B cell (primary cell): Measurements from ENCODE around the gene PTER. TPM values are rescaled to one million over a fixed set of nuclear protein-coding genes. Genes with fewer than 3 reads are reported as not detected.

Experiments
- ATAC-seq: fragments of 200-7000 bp; cut with Tn5 transposase; one replicate; pipeline ENCODE4 v1.10.0; 2021; ENCODE audit warnings: low read depth, mild to moderate bottlenecking, moderate number of reproducible peaks, moderate library complexity
- CTCF ChIA-PET: fragments of 350-600 bp; sonication (Branson Sonifier 250); formaldehyde crosslinking; loops from one replicate; lab custom pipeline; 2021; ENCODE audit warnings: antibody characterized with exemption, inconsistent platforms; lab: Charles Lee
- POLR2A ChIA-PET: fragments of 350-600 bp; sonication (Branson Sonifier 250); formaldehyde crosslinking; loops from one replicate; lab custom pipeline; 2021; ENCODE audit warnings: antibody characterized with exemption; lab: Charles Lee
- DNase-seq: peaks from one replicate; pipeline ENCODE4 v3.0.0; 2013
- H2AFZ ChIP-seq: 2 replicates; pipeline ENCODE4 v1.6.1; 2012; ENCODE audit warnings: mild to moderate bottlenecking, low read depth, low read length; ENCODE audit not compliant: insufficient read depth, poor library complexity, severe bottlenecking
- H3K27ac ChIP-seq, 2 donors: 1 replicate in 1 of 2; 2 replicates in 1 of 2; pipeline ENCODE4 v1.5.1; 2012 to 2013; ENCODE audit warnings: low read length in 2 of 2, mild to moderate bottlenecking in 2 of 2, moderate library complexity in 1 of 2
- H3K27me3 ChIP-seq, 4 experiments: fragments of 200-600 bp in 1 of 4; sonication (generic) in 1 of 4; replicated peaks in 1 of 4; 1 replicate in 2 of 4; 2 replicates in 2 of 4; pipeline versions ENCODE4 v1.6.1 to v1.7.0; 2013 to 2016; ENCODE audit warnings: low read length in 3 of 4, mild to moderate bottlenecking in 2 of 4, mixed read lengths in 1 of 4, moderate library complexity in 1 of 4; ENCODE audit not compliant: insufficient read depth in 4 of 4, control insufficient read depth in 3 of 4; ENCODE audit errors: control extremely low read depth in 1 of 4
- H3K36me3 ChIP-seq, 2 experiments: replicated peaks in 1 of 2; 1 replicate in 1 of 2; 2 replicates in 1 of 2; pipeline versions ENCODE4 v1.6.1 to v1.7.1; 2013; ENCODE audit warnings: low read length in 1 of 2; ENCODE audit not compliant: insufficient read depth in 2 of 2, control insufficient read depth in 1 of 2; ENCODE audit errors: control extremely low read depth in 1 of 2, extremely low read depth in 1 of 2
- H3K4me1 ChIP-seq, 2 donors: fragments of 200-600 bp in 1 of 2; sonication (generic) in 1 of 2; 1 replicate in 1 of 2; 2 replicates in 1 of 2; pipeline versions ENCODE4 v1.5.1 to v1.6.1; 2013 to 2017; ENCODE audit warnings: low read length in 2 of 2; ENCODE audit not compliant: control insufficient read depth in 2 of 2, insufficient read depth in 2 of 2
- H3K4me2 ChIP-seq: replicated peaks from 2 replicates; pipeline ENCODE3; 2012; ENCODE audit warnings: mild to moderate bottlenecking, low read depth, low read length; ENCODE audit not compliant: poor library complexity, severe bottlenecking
- H3K4me3 ChIP-seq, 5 experiments: fragments of 200-600 bp in 1 of 5; sonication (generic) in 1 of 5; 1 replicate in 3 of 5; 2 replicates in 2 of 5; pipeline versions ENCODE4 v1.5.1 to v1.7.0; 2011 to 2016; ENCODE audit warnings: low read length in 4 of 5, mild to moderate bottlenecking in 4 of 5, low read depth in 2 of 5, control low read depth in 1 of 5, moderate library complexity in 1 of 5; ENCODE audit not compliant: insufficient read depth in 1 of 5; ENCODE audit errors: control extremely low read depth in 1 of 5, extremely low read depth in 1 of 5
- H3K79me2 ChIP-seq: fragments of 200-600 bp; sonication (generic); one replicate; pipeline ENCODE4 v1.6.0; 2016; ENCODE audit warnings: low read length; ENCODE audit not compliant: control insufficient read depth, insufficient read depth
- H3K9ac ChIP-seq: fragments of 200-600 bp; sonication (generic); 2 replicates; pipeline ENCODE4 v1.6.1; 2017; ENCODE audit warnings: mild to moderate bottlenecking, low read length, moderate library complexity
- H3K9me3 ChIP-seq, 3 donors: one replicate each; pipeline versions ENCODE4 v1.6.1 to v1.7.1; 2013; ENCODE audit warnings: low read length in 2 of 3; ENCODE audit not compliant: control insufficient read depth in 2 of 3, insufficient read depth in 1 of 3; ENCODE audit errors: control extremely low read depth in 1 of 3
- H4K20me1 ChIP-seq: 2 replicates; pipeline ENCODE4 v1.6.0; 2012; ENCODE audit warnings: mild to moderate bottlenecking, low read length; ENCODE audit not compliant: insufficient read depth, control insufficient read depth, poor library complexity, severe bottlenecking
- H3K27ac Mint-ChIP-seq: one replicate; pipeline ENCODE4 v1.8.0; 2021; ENCODE audit warnings: mixed read lengths
- H3K27me3 Mint-ChIP-seq: one replicate; pipeline ENCODE4 v1.8.0; 2021; ENCODE audit warnings: mixed read lengths
- H3K4me1 Mint-ChIP-seq: one replicate; pipeline ENCODE4 v1.8.0; 2021; ENCODE audit warnings: mixed read lengths
- H3K4me3 Mint-ChIP-seq: one replicate; pipeline ENCODE4 v1.8.0; 2021; ENCODE audit warnings: mixed read lengths
- H3K9me3 Mint-ChIP-seq: one replicate; pipeline ENCODE4 v1.8.0; 2022; ENCODE audit warnings: mixed read lengths; ENCODE audit not compliant: insufficient read depth
- EZH2 ChIP-seq: IDR thresholded peaks from 2 replicates; pipeline ENCODE4 v1.6.1; 2012; ENCODE audit warnings: borderline replicate concordance, low read depth, mild to moderate bottlenecking, moderate library complexity, low read length; ENCODE audit not compliant: insufficient read depth, poor library complexity, severe bottlenecking
- WGBS: methylation state at CpG from one replicate; pipeline ENCODE4 v1.1.5; 2013; ENCODE audit warnings: missing lambda C conversion rate; ENCODE audit not compliant: insufficient coverage; 5-methylcytosine and 5-hydroxymethylcytosine counted together
- intact Hi-C: fragments of 100-400 bp; cut with micrococcal nuclease; formaldehyde crosslinking; loops from one replicate; pipeline ENCODE4 v1.10.0; 2022
- polyA plus RNA-seq: library from polyadenylated mRNA; depleted of rRNA; stranded (reverse); fragments of >200 nt; gene quantifications from 2 replicates; pipeline ENCODE4 v1.2.3, GENCODE V29; 2012
- total RNA-seq, 2 donors: library from RNA; stranded (reverse); fragments of 120-200 nt in 1 of 2; gene quantifications; 1 replicate in 1 of 2; 2 replicates in 1 of 2; pipeline versions ENCODE4 v1.2.3 to v1.2.4, GENCODE V29; 2013 to 2022
- TF ChIP-seq, protein P1 (sequence below): fragments of 200-600 bp; IDR thresholded peaks from one replicate; pipeline ENCODE4 v1.8.0; 2022; ENCODE audit warnings: antibody characterized with exemption, mild to moderate bottlenecking

PTER gene
- total and polyA plus RNA-seq, 2 donors (not counting 1 experiment from before 2014, with no cell fraction given), result 7.4 to 18.6 TPM

- Mint-ChIP-seq H3K27ac (no peak overlapping the region), H3K4me1 (no peaks in the 10 kb centered on the region), H3K27me3 (no peaks in the 10 kb centered on the region), H3K4me3 (no peak overlapping the region), H3K9me3 (no peaks in the 10 kb centered on the region)
- Histone ChIP-seq H2AFZ (no peak overlapping the region), H3K27me3 (no peaks in the 10 kb centered on the region), H3K9me3 (no peaks in the 10 kb centered on the region), H3K4me1 (no peaks in the 10 kb centered on the region), H3K79me2 (no peaks in the 10 kb centered on the region), H3K9ac (no peak overlapping the region), H4K20me1 (no peaks in the 10 kb centered on the region), H3K4me2 (no peak overlapping the region), H3K36me3 (peaks cover 7 to 17% of the 10 kb centered on the region in 2 experiments), H3K27ac (no peak overlapping the region), H3K4me3 (no peak overlapping the region)
- 100% methylated on average over 4 of the region's 9 CpGs for WGBS
- TF ChIP-seq EZH2, result no peak
- TF ChIP-seq, protein P1, sequence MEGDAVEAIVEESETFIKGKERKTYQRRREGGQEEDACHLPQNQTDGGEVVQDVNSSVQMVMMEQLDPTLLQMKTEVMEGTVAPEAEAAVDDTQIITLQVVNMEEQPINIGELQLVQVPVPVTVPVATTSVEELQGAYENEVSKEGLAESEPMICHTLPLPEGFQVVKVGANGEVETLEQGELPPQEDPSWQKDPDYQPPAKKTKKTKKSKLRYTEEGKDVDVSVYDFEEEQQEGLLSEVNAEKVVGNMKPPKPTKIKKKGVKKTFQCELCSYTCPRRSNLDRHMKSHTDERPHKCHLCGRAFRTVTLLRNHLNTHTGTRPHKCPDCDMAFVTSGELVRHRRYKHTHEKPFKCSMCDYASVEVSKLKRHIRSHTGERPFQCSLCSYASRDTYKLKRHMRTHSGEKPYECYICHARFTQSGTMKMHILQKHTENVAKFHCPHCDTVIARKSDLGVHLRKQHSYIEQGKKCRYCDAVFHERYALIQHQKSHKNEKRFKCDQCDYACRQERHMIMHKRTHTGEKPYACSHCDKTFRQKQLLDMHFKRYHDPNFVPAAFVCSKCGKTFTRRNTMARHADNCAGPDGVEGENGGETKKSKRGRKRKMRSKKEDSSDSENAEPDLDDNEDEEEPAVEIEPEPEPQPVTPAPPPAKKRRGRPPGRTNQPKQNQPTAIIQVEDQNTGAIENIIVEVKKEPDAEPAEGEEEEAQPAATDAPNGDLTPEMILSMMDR, result no peak
- intact Hi-C loops, result no loop called here
- ChIA-PET CTCF (no interaction called here), POLR2A (no interaction called here)
- no peak for DNase-seq
- no peak for ATAC-seq
Measured at GRCh38 chr10:16510843-16511242, 74.0 kb downstream of the PTER start.

- Mint-ChIP-seq H3K27me3 (peaks cover 29% of the 10 kb centered on the region), H3K4me1 (peaks cover 18% of the 10 kb centered on the region), H3K4me3 (peak overlapping the region; percentile 82), H3K9me3 (no peaks in the 10 kb centered on the region), H3K27ac (no peak overlapping the region)
- no peak overlapping the region for H2AFZ ChIP-seq
- 80% methylated on average over 1 of the region's 4 CpGs for WGBS
- intact Hi-C loops, result no loop called here
- no peak overlapping the region for H3K4me3 ChIP-seq
- no peaks in the 10 kb centered on the region for H3K36me3 ChIP-seq
- CTCF ChIA-PET, result interaction anchor here (0.7 kb wide), 1 partner anchor 866 kb away, joined by 3 read pairs; no protein-coding TSS in a partner anchor
- H3K27me3 ChIP-seq, result peaks cover 0 to 29% (median 10%) of the 10 kb centered on the region in 4 experiments
- no peak overlapping the region for H3K27ac ChIP-seq
- H4K20me1 ChIP-seq, result no peaks in the 10 kb centered on the region
- ATAC-seq (no peak), DNase-seq (no peak)
- H3K79me2 ChIP-seq, result no peaks in the 10 kb centered on the region
- peaks cover 0 to 7% (median 0%) of the 10 kb centered on the region in 3 donors for H3K9me3 ChIP-seq
- H3K4me2 ChIP-seq, result no peak overlapping the region
- POLR2A ChIA-PET, result no interaction called here
- TF ChIP-seq, protein P1, result peak; percentile 33
- no peak for TF ChIP-seq EZH2
- peaks cover 14 to 19% of the 10 kb centered on the region in 2 donors for H3K4me1 ChIP-seq
- H3K9ac ChIP-seq, result no peak overlapping the region
Measured at GRCh38 chr10:16518822-16519221, 82.0 kb downstream of the PTER start.
